Ovary (tissue), 3 donors: Measurements from ENCODE around the gene HINT1.
"Not testable (repeated sequence)": the region's sequence is repeated elsewhere in the genome, so short reads cannot be mapped to it uniquely, and the experiment has no call there.

Experiments used
- CTCF ChIP-seq, 3 donors: fragments of 450-650 bp in 2 of 3; fragments of 200-600 bp in 1 of 3; IDR thresholded peaks; one replicate each; pipeline versions ENCODE4 v1.5.1 to v1.8.0; 2016 to 2022; ENCODE audit warnings: antibody characterized with exemption in 3 of 3, mild to moderate bottlenecking in 1 of 3
- EP300 ChIP-seq: sonication (generic); formaldehyde crosslinking; IDR thresholded peaks from one replicate; pipeline ENCODE4 v1.6.1; 2017; ENCODE audit warnings: antibody characterized with exemption
- POLR2A ChIP-seq: fragments of 450-650 bp; IDR thresholded peaks from one replicate; pipeline ENCODE4 v1.6.1; 2017; ENCODE audit warnings: antibody characterized with exemption, mild to moderate bottlenecking, moderate library complexity
- donor health status: DM: no; HTN: no; CAD: no.

GRCh38 chr5:131133091-131133490 lies 32.0 kb downstream of the HINT1 start:
- TF ChIP-seq CTCF (IDR thresholded peaks at IDR 0.05); EP300; POLR2A: not testable (repeated sequence)
